Endothelial cell of umbilical vein (primary cell): ENCODE data around the gene RAB7A. TPM values are rescaled to one million over a fixed set of nuclear protein-coding genes. Genes with fewer than 3 reads are reported as not detected.

ENCODE experiments used
- BruUV-seq: library from RNA; stranded (reverse); fragments of 400-500 nt; replicated peaks from 2 replicates; lab custom pipeline; 2021; lab: Mats Ljungman, UMichigan
- CTCF ChIA-PET: fragments of 300-600, 350-600 bp; sonication (Branson Sonifier 250); formaldehyde crosslinking; loops from one replicate; lab custom pipeline; 2021; ENCODE audit warnings: antibody characterized with exemption, inconsistent platforms; lab: Charles Lee
- POLR2A ChIA-PET: fragments of 300-600, 350-600 bp; sonication (Branson Sonifier 250); formaldehyde crosslinking; loops from one replicate; lab custom pipeline; 2021; ENCODE audit warnings: antibody characterized with exemption, inconsistent platforms; lab: Charles Lee
- DNase-seq: peaks from one replicate; pipeline ENCODE4 v3.0.0-alpha.2; 2011; ENCODE audit warnings: low read depth, low spot score
- FAIRE-seq: peaks from 2 replicates; lab custom pipeline; 2011; peaks lifted over from hg19 to GRCh38; lab: Jason Lieb, UNC
- H2AFZ ChIP-seq: 2 replicates; pipeline ENCODE4 v1.6.0; 2012; ENCODE audit warnings: low read depth, low read length, control low read depth, inconsistent platforms
- H3K27ac ChIP-seq: 2 replicates; pipeline ENCODE4 v1.5.1; 2011; ENCODE audit warnings: low read depth, mild to moderate bottlenecking, control low read depth, low read length, moderate library complexity; ENCODE audit not compliant: insufficient read depth
- H3K27me3 ChIP-seq, 2 experiments: 2 replicates each; pipeline versions ENCODE4 v1.6.0 to v1.6.1; 2011; ENCODE audit warnings: low read length in 2 of 2, mixed read lengths in 1 of 2; ENCODE audit not compliant: control insufficient read depth in 2 of 2, insufficient read depth in 2 of 2
- H3K36me3 ChIP-seq, 2 experiments: 2 replicates in 1 of 2; 3 replicates in 1 of 2; pipeline ENCODE4 v1.5.1; 2011; ENCODE audit warnings: low read length in 2 of 2, mild to moderate bottlenecking in 1 of 2, moderate library complexity in 1 of 2; ENCODE audit not compliant: control insufficient read depth in 2 of 2, insufficient read depth in 2 of 2; ENCODE audit errors: extremely low read depth in 1 of 2
- H3K4me1 ChIP-seq: 3 replicates; pipeline ENCODE4 v1.5.1; 2011; ENCODE audit warnings: mild to moderate bottlenecking, low read length; ENCODE audit not compliant: control insufficient read depth, insufficient read depth; ENCODE audit errors: extremely low read depth
- H3K4me2 ChIP-seq: 2 replicates; pipeline ENCODE4 v1.6.1; 2011; ENCODE audit warnings: low read length, control low read depth, mixed read lengths; ENCODE audit not compliant: insufficient read depth
- H3K4me3 ChIP-seq, 3 experiments: fragments of 200-600 bp in 1 of 3; sonication (generic), shearing (Covaris generic) in 1 of 3; replicated peaks in 1 of 3; 2 replicates each; pipeline ENCODE4 v1.5.1; 2011 to 2016; ENCODE audit warnings: control low read depth in 3 of 3, low read length in 3 of 3, mild to moderate bottlenecking in 2 of 3, inconsistent platforms in 1 of 3, low read depth in 1 of 3, moderate library complexity in 1 of 3; ENCODE audit not compliant: insufficient read depth in 1 of 3
- H3K79me2 ChIP-seq: 2 replicates; pipeline ENCODE4 v1.6.0; 2012; ENCODE audit warnings: low read length, inconsistent platforms; ENCODE audit not compliant: control insufficient read depth, insufficient read depth
- H3K9ac ChIP-seq: replicated peaks from 2 replicates; pipeline ENCODE3; 2011; ENCODE audit warnings: low read length, control low read depth; ENCODE audit not compliant: insufficient read depth; ENCODE audit errors: extremely low read depth
- H3K9me1 ChIP-seq: replicated peaks from 3 replicates; pipeline ENCODE4 v1.6.0; 2011; ENCODE audit warnings: mild to moderate bottlenecking, low read length; ENCODE audit not compliant: control insufficient read depth, insufficient read depth; ENCODE audit errors: extremely low read depth
- H3K9me3 ChIP-seq: replicated peaks from 2 replicates; pipeline ENCODE4 v1.5.1; 2012; ENCODE audit warnings: low read length, inconsistent platforms; ENCODE audit not compliant: control insufficient read depth, insufficient read depth
- H4K20me1 ChIP-seq: replicated peaks from 2 replicates; pipeline ENCODE3; 2011; ENCODE audit warnings: mild to moderate bottlenecking, low read length; ENCODE audit not compliant: control insufficient read depth, insufficient read depth; ENCODE audit errors: extremely low read depth
- EZH2 ChIP-seq: IDR thresholded peaks from 2 replicates; pipeline ENCODE4 v1.6.1; 2012; ENCODE audit warnings: borderline replicate concordance, low read depth, mild to moderate bottlenecking, moderate library complexity, low read length, inconsistent platforms; ENCODE audit not compliant: severe bottlenecking
- FOS ChIP-seq: IDR thresholded peaks from 2 replicates; pipeline ENCODE4 v1.6.1; 2011; ENCODE audit warnings: mild to moderate bottlenecking, low read length, moderate library complexity, borderline replicate concordance; ENCODE audit not compliant: insufficient read depth
- GATA2 ChIP-seq: IDR thresholded peaks from 2 replicates; pipeline ENCODE4 v1.7.0; 2011; ENCODE audit warnings: low read depth, mild to moderate bottlenecking, moderate library complexity, mixed read lengths, low read length; ENCODE audit not compliant: insufficient read length, insufficient read depth
- JUN ChIP-seq: IDR thresholded peaks from 2 replicates; pipeline ENCODE4 v1.6.1; 2011; ENCODE audit warnings: borderline replicate concordance, low read depth; ENCODE audit not compliant: insufficient read length, insufficient read depth
- MYC ChIP-seq: IDR thresholded peaks from one replicate; pipeline ENCODE4 v1.6.1; 2011; ENCODE audit warnings: mild to moderate bottlenecking, low read depth, low read length
- POLR2A ChIP-seq: IDR thresholded peaks from 2 replicates; pipeline ENCODE4 v1.6.1; 2012; ENCODE audit warnings: low read depth, mild to moderate bottlenecking, control low read depth, low read length
- POLR2AphosphoS5 ChIP-seq: IDR thresholded peaks from 2 replicates; pipeline ENCODE4 v1.6.1; 2012; ENCODE audit warnings: low read depth, mild to moderate bottlenecking, control low read depth, low read length, moderate library complexity; ENCODE audit not compliant: insufficient read depth
- dilution Hi-C: fragments of 300-500 bp; cut with MboI; formaldehyde crosslinking; loops from one replicate; pipeline ENCODE4 v1.15.0; 2019; ENCODE audit warnings: low sequenced_read_pairs; ENCODE audit not compliant: extremely low pct_ligation_motif_present
- intact Hi-C: fragments of 100-400 bp; cut with micrococcal nuclease; formaldehyde crosslinking; loops from one replicate; pipeline ENCODE4 v1.10.0; 2022
- polyA plus RNA-seq, 4 experiments: library from polyadenylated mRNA; depleted of rRNA in 3 of 4; stranded (reverse) in 3 of 4; unstranded in 1 of 4; fragments of >200 nt; gene quantifications; 2 replicates each; pipeline versions ENCODE4 v1.2.1 to v1.2.3, GENCODE V29; 2011 to 2012; ENCODE audit warnings: missing spikeins in 1 of 4
- total RNA-seq: library from RNA; stranded (reverse); gene quantifications from 2 replicates; pipeline ENCODE4 v1.2.3, GENCODE V29; 2021
- TF ChIP-seq, protein P1 (sequence below), 2 donors: IDR thresholded peaks; 1 replicate in 1 of 2; 2 replicates in 1 of 2; pipeline ENCODE4 v1.5.1; 2011; ENCODE audit warnings: low read length in 2 of 2, mild to moderate bottlenecking in 2 of 2, moderate library complexity in 2 of 2, control low read depth in 1 of 2, inconsistent platforms in 1 of 2, low read depth in 1 of 2; ENCODE audit not compliant: insufficient read depth in 1 of 2; ENCODE audit errors: extremely low read depth in 1 of 2
- TF ChIP-seq, protein P2 (sequence below): IDR thresholded peaks from 2 replicates; pipeline ENCODE4 v1.6.1; 2011; ENCODE audit not compliant: insufficient read depth, insufficient read length

RAB7A gene
- total and polyA plus RNA-seq, 2 donors (not counting 3 experiments of a cell fraction or from before 2014, with no cell fraction given): 243 to 262 TPM

DNA sequence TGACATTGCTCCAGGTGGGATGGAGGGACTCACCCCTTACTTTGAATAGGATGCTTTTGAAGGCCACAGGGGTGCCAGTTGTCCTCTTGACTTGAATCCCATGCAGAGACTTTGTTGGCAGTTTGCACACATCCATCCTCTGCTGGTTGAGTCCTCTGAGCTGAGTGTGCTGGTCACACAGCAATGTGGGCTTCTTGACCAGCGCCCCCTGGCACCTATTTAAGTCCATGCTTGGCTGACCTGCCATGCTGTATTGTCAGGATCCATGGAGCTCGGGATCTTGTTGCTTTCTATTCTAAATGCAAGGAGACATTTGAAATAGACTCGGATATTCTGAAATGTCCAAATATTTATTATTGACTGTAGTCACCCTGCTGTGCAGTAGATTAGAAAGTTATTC is 19.8 kb downstream of the RAB7A start:
- POLR2A ChIA-PET: no interaction called here
- BruUV-seq: no TSS peak
- peaks cover 84% of the 10 kb centered on the region for H3K79me2 ChIP-seq

More for the DNA sequence above, 19.8 kb downstream of the RAB7A start:
- intact Hi-C loops (no loop called here), dilution Hi-C loops (no loop called here)
- DNase-seq (no peak), FAIRE-seq (no peak)
- H3K4me3 ChIP-seq: no peak overlapping the region
- H3K9me1 ChIP-seq: no peaks in the 10 kb centered on the region
- no peaks in the 10 kb centered on the region for H3K4me1 ChIP-seq
- H2AFZ ChIP-seq: no peak overlapping the region
- CTCF ChIA-PET: interaction anchor here (1.1 to 1.2 kb wide), 2 partner anchors 49 to 65 kb away, joined by 3 to 4 read pairs; no protein-coding TSS in a partner anchor
- H3K27me3 ChIP-seq: no peaks in the 10 kb centered on the region
- no peak overlapping the region for H3K4me2 ChIP-seq
- no peaks in the 10 kb centered on the region for H3K9me3 ChIP-seq
- TF ChIP-seq, protein P1, sequence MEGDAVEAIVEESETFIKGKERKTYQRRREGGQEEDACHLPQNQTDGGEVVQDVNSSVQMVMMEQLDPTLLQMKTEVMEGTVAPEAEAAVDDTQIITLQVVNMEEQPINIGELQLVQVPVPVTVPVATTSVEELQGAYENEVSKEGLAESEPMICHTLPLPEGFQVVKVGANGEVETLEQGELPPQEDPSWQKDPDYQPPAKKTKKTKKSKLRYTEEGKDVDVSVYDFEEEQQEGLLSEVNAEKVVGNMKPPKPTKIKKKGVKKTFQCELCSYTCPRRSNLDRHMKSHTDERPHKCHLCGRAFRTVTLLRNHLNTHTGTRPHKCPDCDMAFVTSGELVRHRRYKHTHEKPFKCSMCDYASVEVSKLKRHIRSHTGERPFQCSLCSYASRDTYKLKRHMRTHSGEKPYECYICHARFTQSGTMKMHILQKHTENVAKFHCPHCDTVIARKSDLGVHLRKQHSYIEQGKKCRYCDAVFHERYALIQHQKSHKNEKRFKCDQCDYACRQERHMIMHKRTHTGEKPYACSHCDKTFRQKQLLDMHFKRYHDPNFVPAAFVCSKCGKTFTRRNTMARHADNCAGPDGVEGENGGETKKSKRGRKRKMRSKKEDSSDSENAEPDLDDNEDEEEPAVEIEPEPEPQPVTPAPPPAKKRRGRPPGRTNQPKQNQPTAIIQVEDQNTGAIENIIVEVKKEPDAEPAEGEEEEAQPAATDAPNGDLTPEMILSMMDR (IDR thresholded peaks at IDR 0.05; ENCODE audit: extremely low read depth in 1 of 2, insufficient read depth in 1 of 2, low read depth in 1 of 2, low read length in 2 of 2): no peak
- no peak for TF ChIP-seq FOS
- no peak for TF ChIP-seq POLR2A
- TF ChIP-seq, protein P2, sequence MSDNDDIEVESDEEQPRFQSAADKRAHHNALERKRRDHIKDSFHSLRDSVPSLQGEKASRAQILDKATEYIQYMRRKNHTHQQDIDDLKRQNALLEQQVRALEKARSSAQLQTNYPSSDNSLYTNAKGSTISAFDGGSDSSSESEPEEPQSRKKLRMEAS: no peak
- TF ChIP-seq GATA2: no peak
- no peak for TF ChIP-seq JUN
- TF ChIP-seq POLR2AphosphoS5: no peak
- TF ChIP-seq MYC: no peak
- TF ChIP-seq EZH2: no peak
- no peak overlapping the region for H3K27ac ChIP-seq
- peaks cover 0 to 12% of the 10 kb centered on the region in 2 experiments for H3K36me3 ChIP-seq
- peaks cover 11% of the 10 kb centered on the region for H4K20me1 ChIP-seq
- H3K9ac ChIP-seq: no peak overlapping the region
